BE2C (cell line): ENCODE measurements around the gene SGPL1.

Experiments used
- DNase-seq: peaks from one replicate; pipeline ENCODE4 v3.0.0-alpha.2; 2020
- H3K27me3 ChIP-seq: fragments of 250-450 bp; sonication (Bioruptor Pico); 2 replicates; pipeline ENCODE4 v1.5.1; 2020; ENCODE audit warnings: mild to moderate bottlenecking
- H3K36me3 ChIP-seq: fragments of 250-450 bp; sonication (Bioruptor Pico); 2 replicates; pipeline ENCODE4 v1.5.1; 2020; ENCODE audit warnings: mild to moderate bottlenecking
- H3K4me1 ChIP-seq: fragments of 250-450 bp; sonication (Bioruptor Pico); 2 replicates; pipeline ENCODE4 v1.5.1; 2020
- H3K4me3 ChIP-seq: 2 replicates; pipeline ENCODE4 v1.5.1; 2011; ENCODE audit warnings: low read depth, low read length
- H3K9me3 ChIP-seq: fragments of 250-450 bp; sonication (Bioruptor Pico); 2 replicates; pipeline ENCODE4 v1.5.1; 2020
- CTCF ChIP-seq: IDR thresholded peaks from 2 replicates; pipeline ENCODE4 v1.5.1; 2012; ENCODE audit warnings: mild to moderate bottlenecking, low read depth, low read length

SGPL1 gene

DNA sequence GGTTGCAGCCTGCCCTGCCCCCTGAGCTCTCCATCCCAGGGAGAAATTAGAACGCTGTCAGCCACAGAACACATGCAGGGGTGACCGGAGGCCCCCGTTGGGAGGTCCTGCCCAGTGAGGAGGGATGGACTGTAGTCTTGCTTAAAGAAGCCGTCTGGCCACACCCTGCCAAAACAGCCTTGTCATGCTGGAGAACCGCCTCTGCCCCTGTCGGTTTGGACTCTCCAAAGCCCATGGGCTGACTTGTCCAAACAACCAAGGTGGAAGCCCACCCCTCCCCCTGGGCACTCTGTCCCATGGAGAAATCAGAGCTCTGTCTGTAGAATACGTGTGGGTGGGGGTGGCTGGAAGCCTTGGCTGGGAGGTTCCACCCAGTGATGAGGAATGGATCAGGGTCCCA lies 17.9 kb upstream of the SGPL1 start:
- no peak for DNase-seq
- H3K36me3 ChIP-seq: no peaks in the 10 kb centered on the region
- no peaks in the 10 kb centered on the region for H3K27me3 ChIP-seq
- no peaks in the 10 kb centered on the region for H3K4me1 ChIP-seq
- H3K9me3 ChIP-seq: no peaks in the 10 kb centered on the region
- H3K4me3 ChIP-seq: no peak overlapping the region
- TF ChIP-seq CTCF: no peak

GRCh38 chr10:70799124-70799523 lies 16.6 kb upstream of the SGPL1 start:
- no peak overlapping the region for H3K4me3 ChIP-seq
- H3K36me3 ChIP-seq: no peaks in the 10 kb centered on the region
- H3K9me3 ChIP-seq: no peaks in the 10 kb centered on the region
- no peak for TF ChIP-seq CTCF
- no peak for DNase-seq
- H3K4me1 ChIP-seq: no peaks in the 10 kb centered on the region
- no peaks in the 10 kb centered on the region for H3K27me3 ChIP-seq

DNA sequence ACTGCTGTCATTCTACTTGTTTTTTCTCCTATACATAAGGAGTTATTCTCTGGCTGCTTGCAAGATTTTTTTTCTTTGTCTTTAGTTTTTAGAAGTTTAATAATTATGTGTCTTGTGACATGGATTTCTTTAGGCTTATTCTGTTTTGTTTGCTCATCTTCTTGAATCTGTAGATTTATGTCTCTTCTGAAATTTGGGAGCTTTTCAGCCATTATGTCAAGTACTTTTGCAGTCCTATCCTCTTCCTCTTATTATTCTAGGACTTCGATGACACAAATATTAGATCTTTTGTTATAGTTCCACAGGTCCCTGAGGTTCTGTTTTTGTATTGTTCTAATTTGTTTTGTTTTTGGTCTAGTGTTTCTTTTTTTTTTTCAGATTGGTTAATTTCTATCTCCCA lies 13.9 kb upstream of the SGPL1 start:
- no peak for DNase-seq
- Histone ChIP-seq H3K9me3 (no peaks in the 10 kb centered on the region), H3K4me1 (no peaks in the 10 kb centered on the region), H3K27me3 (no peaks in the 10 kb centered on the region), H3K4me3 (no peak overlapping the region), H3K36me3 (no peaks in the 10 kb centered on the region)
- no peak for TF ChIP-seq CTCF

GRCh38 chr10:70803775-70804420 lies 11.8 kb upstream of the SGPL1 start:
- DNase-seq: no peak
- H3K27me3 ChIP-seq: no peaks in the 10 kb centered on the region
- H3K9me3 ChIP-seq: no peaks in the 10 kb centered on the region
- no peak for TF ChIP-seq CTCF
- H3K4me3 ChIP-seq: no peak overlapping the region
- H3K4me1 ChIP-seq: no peaks in the 10 kb centered on the region
- H3K36me3 ChIP-seq: no peaks in the 10 kb centered on the region

DNA sequence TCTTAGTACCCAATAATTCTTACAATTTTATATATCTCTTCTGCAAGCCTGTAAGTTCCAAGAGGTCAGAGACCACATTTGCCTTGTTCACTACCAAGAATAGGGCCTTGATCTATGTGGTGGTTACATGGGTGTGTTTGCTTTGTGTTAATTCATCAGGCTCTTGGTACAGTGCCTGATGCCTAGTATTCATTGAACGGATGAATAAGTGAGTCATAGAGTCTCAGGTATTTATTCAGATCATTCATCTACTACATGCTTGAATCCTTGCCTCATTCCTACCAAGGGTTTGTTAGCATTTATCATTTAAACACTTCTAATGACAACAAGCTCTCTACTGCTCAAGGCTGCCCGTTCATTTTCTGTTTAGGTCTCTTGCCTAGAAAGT lies 11.3 kb upstream of the SGPL1 start:
- Histone ChIP-seq H3K36me3 (no peaks in the 10 kb centered on the region), H3K27me3 (no peaks in the 10 kb centered on the region), H3K4me1 (no peaks in the 10 kb centered on the region), H3K4me3 (no peak overlapping the region), H3K9me3 (no peaks in the 10 kb centered on the region)
- DNase-seq: no peak
- no peak for TF ChIP-seq CTCF

DNA sequence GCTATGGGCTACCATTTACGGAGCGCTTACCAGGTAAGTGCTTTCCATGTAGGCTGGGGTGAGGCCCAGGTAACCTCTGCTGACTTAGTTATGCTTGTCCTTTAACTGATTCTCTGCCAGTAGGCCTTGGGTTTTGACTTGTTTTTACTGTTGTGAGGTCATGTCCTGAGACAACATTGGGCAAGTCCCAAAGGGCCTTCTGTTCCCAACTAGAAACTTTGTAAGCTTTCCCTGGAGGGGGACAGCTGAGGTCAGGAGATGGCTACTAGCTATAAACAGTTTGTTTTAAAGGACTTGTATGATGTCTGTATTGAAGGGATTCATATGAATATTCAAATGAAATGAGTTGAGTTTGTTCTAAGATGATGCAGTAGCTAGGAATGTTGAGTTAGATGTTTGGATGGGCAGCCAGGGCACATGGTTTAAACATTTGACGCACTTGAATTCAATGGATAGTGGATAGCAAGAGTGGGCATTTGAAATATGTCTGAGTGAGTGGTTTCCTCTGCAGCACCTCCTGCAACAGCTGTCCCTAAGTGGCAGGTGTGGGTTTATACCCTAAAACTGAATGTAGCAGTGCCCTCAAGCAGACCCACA lies 10.0 kb upstream of the SGPL1 start:
- Histone ChIP-seq H3K4me1 (peaks cover under 1% of the 10 kb centered on the region; the same call in 1 of the 2 replicates), H3K9me3 (no peaks in the 10 kb centered on the region), H3K27me3 (no peaks in the 10 kb centered on the region), H3K36me3 (no peaks in the 10 kb centered on the region), H3K4me3 (no peak overlapping the region)
- no peak for TF ChIP-seq CTCF
- no peak for DNase-seq
